Measurements from ENCODE around the gene SCLY.

SCLY gene

DNA sequence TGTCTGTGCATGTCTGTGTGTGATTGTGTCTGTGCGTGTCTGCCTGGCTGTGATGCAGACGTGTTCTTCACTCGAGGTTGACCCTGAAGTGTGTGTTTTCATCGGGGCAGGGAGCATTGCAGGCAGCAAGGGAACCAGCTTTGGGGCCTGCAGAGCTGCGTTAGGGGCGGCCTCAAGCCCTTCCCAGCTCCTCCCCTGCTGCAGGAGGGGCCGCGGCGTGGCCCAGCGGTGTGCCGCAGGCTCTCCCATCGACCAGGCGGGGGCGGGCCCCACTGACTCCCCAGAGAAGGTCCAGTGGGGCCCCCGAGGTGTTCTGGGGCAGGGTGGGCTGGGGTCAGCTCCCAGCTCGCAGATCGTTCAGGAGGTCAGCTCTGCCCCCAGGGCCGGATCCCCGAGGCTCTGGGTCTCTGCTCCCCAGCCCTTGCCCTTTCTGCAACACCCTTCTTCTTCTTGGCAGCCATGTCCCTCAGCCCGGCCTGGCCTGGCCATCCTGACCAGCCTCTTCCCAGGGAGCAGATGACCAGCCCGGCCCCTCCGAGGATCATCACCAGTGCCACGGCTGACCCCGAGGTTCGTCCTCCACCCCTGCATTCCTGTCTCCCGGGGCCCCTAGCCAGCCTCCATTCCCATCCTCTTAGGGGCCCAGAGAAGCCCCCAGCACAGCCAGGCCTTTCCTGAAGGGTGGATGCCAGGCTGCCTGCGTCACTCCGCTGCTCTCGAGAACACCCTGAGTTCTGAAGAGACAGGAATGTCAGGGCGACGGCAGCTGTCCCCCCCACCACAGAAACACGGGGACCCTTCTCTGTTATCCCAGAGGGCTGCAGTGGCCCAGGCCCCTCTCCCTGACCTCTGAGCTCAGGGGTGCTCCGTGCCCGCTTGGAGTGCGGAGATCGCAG is 66.6 kb downstream of the SCLY start:
- DNase-seq (ENCODE audit: low read depth): no peak

DNA sequence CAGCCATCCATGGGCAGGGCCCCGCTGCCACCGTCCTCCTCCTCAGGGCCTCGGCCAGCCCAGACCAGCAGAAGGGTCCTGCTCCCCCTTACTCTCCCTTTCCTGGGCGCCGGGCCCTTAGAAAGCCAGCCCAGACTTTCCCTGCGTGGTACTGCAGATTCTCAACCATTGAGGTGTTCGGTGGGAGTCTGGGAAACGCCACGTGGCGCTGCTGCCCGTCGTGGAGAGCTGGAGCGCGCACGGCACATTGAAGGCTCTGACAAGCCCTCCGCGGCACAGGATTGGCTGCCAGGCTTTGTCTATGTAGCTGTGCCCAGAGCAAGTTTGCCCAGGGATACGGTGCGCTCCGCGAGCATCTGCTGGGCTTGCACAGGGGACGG is 67.2 kb downstream of the SCLY start:
- no peak for DNase-seq (ENCODE audit: low read depth)

DNA sequence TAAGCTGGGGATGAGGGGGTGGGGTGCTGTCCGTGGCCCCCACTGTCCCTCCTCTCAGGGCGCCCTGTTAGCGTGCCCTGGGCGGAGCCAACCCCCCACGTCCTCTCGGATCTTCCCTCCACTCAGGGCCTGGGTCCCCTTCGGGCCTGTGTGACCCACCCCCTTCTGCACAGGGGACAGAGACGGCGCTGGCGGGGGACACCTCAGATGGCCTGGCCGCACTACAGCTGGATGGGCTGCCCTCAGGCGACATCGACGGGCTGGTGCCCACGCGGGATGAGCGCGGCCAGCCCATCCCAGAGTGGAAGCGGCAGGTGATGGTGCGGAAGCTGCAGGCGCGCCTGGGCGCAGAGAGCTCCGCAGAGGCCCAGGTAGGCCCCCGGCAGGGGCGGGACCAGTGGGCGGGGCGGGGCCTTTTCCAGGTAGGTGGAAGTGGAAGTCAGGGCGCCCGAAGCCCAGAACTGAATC is 67.8 kb downstream of the SCLY start:
- DNase-seq (ENCODE audit: low read depth): no peak

DNA sequence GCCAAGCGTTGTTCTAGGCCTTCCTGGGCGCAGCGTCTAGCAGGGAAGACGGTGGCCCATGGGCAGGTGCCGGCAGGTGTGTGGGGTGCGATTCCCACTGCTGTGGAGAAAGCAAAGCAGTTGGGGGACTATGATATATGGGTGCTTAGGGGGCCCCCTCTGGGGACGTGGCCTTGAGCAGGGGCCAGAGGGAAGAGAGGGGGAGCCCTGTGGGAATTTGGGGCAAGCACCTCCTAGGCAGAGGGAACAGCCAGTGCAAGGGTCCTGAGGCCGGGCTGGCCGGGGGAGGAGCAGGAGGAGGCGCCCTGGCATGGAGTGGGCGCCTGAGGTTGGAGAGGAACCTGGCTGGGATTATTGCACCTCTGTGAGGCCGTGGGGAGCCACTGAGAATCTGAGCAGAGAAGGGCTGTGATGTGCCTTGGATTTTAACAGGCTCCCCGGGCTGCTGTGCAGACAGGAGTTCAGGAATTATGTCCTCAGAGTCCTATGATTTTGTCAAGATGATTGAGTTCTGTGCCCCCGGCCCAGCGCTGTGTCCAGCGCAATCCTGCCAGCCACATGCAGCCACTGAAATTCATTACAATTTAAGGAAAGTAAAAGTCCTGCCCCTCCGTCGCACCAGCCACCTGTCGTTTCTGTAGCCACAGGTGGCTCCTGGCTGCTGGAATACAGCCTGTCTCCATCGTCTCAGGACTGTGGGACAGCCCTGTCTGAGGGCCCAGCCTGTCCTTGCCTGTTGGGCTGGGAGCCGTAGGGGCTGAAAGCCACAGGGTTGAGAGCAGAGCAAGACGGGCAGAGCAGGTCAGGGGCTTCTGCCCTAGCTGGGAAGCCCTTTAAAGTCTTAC is 68.6 kb downstream of the SCLY start:
- no peak for DNase-seq (ENCODE audit: low read depth)

DNA sequence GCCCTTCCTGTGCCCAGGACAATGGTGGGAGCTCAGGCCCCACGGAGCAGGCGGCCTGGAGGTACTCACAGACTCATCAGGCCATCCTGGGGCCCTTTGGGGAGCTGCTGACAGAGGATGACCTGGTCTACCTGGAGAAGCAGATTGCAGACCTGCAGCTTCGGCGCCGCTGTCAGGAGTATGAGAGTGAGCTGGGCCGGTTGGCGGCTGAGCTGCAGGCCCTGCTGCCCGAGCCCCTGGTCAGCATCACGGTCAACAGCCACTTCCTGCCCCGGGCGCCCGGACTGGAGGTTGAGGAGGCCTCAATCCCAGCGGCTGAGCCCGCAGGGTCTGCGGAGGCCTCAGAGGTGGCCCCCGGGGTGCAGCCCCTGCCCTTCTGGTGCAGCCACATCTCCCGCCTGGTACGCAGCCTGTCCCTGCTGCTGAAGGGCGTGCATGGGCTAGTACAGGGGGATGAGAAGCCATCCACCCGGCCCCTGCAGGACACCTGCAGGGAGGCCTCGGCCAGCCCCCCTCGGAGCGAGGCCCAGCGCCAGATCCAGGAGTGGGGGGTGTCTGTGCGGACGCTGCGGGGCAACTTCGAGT is 69.4 kb downstream of the SCLY start:
- no peak for DNase-seq (ENCODE audit: low read depth)

DNA sequence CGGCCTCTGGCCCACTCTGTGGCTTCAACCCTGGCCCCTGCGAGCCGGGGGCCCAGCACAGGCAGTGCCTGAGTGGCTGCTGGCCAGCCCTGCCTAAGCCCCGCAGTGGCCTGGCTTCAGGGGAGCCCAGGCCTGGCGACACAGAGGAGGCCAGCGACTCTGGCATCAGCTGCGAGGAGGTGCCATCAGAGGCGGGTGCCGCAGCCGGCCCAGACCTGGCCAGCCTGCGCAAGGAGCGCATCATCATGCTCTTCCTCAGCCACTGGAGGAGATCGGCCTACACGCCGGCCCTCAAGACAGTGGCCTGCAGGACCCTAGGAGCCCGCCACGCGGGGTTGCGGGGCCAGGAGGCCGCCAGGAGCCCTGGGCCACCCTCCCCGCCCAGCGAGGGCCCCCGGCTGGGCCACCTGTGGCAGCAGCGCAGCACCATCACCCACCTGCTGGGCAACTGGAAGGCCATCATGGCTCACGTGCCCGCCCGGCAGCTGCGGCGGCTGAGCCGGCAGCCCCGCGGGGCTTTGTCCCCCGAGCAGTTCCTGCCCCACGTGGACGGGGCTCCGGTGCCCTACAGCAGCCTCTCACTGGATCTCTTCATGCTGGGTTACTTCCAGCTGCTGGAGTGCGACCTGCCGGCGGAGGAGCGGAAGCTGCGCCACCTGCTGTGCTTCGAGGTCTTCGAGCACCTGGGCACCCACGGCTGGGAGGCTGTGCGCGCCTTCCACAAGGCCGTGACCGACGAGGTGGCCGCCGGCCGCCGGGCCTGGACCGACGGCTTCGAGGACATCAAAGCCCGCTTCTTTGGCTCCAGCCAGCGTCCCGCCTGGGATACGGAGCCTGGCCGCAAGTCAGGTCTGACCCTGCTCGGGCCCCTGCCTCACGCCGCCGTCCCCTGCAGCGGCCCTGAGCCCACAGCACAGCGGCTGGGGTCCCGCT is 70.2 kb downstream of the SCLY start:
- DNase-seq (ENCODE audit: low read depth): no peak

DNA sequence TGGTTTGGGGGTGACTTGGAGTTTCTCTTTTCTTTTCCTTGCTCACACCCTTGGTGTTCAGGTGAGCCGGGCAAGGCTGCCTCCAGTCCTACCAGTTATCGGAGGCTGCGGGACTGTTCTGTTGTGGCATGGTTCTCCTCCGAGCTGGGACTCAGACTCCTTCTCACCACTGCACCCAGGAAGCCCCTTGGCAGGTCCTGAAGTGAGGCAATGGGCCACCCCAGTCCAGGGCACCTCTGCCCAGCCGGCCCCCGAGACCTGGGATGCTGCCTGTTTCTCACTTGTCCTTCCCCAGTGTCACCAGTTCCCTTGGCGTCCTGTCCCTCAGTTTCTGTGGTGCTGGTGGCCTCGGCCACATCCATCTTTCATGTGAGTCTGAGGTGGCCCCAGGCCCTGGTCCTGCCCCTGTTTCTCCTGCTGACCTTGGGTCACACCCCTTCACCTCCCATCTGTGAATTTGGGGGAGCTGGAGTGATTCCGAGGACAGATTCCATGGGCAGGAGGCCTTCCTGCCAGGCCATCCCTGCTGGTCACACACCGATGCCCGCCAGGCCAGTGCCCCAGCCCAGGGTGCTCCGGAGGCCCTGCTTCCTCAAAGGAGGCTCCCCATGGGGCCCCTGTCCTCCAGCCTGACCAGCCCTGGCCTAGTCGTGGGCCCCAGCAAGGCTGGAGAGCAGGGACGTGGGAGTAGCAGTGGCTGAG is 71.1 kb downstream of the SCLY start:
- no peak for DNase-seq (ENCODE audit: low read depth)

DNA sequence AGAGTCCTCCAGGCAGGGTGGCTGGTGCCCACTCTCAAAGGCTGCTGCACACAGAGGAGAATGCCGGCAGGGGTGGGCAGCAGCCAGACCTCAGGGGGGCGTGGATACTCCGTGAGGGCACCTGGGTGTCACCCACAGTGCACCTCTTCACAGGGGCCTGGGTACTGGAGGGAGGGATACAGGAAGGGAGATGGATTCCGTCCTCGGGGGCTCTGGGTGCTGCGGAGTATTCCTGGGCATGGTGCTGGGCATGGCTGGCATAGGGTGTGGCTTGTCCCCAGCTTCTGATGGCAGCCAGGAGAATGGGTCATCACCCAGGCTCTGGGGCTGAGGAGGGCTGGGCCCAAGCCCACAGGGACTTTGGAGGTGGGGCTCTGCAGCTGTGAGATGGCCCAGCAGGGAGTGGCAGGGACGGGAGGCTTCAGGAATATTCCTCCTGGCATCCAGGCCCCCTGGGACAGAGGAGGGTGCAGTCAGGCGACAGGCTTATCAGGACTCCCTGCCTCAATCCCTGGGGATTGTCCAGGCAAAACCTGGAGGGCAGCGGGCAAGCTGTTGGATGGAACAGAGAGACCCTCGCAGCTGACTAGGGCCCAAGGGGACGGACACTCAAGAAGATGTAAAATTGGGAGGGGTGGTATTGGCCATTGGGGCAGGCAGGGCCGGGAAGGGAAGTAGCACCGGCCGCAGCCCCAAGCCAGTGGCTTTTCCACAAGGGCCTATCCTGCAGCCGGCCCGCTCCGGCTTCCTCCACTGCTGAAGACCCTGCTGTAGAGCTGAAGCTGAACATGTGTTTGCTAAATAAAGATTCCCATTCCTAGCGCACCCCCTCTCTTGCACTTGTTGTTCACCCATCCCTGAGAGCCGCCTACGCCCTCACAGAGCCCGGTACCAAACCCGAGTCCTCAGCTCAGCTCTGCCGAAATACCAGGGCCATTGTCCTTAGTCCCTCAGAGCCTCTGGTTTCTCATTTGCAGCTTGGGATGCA is 72.0 kb downstream of the SCLY start:
- DNase-seq (ENCODE audit: low read depth): no peak

DNA sequence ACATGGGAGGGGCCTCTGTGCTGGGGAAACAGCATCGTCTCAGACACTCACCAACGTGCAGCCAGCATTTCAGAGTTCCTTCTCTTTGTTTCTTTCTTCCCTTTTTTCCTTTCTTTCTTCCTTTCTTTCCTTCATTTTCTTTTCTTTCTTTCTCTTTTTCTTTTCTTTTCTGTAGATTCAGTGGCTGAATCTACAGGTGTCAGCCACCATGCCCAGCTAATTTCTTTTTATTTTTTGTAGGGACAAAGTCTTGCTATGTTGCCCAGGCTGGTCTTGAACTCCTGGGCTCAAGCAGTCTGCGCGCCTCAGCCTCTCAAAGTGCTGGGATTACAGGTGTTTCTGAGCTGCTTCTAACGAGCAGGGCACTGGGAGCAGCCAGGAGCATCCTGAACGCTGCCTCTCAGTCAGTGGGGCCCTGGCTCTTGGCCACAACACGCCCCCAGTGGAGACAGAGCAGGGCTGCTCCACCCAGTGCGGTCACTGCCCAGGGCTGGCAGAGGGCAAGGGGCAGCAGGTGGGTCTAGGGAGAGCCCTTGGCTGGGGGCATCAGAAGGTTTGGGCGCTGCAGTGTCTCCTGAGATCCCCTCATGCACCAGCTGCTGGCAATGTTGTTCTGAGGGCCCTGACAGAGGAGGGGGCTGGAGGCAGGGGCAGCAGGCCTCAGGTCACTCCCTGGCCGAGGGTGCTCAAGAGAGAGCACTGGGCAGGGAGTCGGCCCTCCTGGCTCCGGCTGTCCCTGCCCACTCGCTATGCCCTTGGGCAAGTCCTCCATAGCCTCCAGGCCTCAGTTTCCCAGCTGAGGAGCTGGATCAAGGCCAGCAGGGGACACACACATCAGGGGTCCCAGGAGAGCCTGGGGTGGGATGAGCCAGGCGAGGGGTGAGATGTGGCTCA is 72.9 kb downstream of the SCLY start:
- no peak for DNase-seq (ENCODE audit: low read depth)

DNA sequence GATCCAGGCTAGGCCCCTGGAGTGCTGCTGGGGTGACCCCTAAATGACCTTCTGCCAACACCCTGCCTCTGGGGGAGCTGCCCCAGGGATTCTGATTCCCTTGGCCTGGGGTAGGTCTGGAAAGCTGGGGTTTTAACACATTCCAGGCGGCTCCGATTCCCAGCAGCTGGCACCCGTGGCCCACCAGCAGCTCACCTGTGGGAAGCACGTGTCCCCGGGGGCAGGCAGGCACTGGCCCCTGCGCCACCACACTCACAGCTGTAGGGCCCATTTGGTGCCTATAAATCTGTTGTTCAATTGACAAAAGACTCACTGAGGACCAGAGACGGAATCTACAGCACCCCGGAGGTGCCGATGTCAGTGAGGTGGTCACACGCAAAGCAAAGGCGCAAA is 73.6 kb downstream of the SCLY start:
- no peak for DNase-seq (ENCODE audit: low read depth)

DNA sequence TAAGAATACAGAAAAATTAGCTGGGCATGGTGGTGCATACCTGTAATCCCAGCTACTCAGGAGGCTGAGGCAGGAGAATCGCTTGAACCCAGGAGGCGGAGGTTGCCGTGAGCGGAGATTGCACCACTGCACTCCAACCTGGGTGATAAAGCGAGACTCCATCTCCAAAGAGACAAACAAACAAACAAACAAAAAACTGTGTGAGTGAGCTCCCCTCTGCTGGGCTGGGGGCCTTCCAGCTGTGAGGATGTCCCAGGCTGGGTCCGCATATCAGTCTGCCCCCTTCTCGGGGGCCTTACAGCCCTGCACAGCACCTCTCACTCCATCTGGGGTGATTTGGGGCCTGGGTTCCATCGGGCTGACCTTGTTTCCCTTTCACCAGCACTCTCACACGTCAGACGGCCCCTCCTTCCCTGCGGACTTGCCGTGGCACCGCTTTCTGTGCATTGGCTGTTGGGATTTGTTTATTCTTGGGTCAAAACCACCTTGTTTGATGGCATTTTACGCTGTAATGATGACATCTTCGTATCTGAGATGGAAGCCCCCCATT is 74.9 kb downstream of the SCLY start:
- no peak for DNase-seq (ENCODE audit: low read depth)

DNA sequence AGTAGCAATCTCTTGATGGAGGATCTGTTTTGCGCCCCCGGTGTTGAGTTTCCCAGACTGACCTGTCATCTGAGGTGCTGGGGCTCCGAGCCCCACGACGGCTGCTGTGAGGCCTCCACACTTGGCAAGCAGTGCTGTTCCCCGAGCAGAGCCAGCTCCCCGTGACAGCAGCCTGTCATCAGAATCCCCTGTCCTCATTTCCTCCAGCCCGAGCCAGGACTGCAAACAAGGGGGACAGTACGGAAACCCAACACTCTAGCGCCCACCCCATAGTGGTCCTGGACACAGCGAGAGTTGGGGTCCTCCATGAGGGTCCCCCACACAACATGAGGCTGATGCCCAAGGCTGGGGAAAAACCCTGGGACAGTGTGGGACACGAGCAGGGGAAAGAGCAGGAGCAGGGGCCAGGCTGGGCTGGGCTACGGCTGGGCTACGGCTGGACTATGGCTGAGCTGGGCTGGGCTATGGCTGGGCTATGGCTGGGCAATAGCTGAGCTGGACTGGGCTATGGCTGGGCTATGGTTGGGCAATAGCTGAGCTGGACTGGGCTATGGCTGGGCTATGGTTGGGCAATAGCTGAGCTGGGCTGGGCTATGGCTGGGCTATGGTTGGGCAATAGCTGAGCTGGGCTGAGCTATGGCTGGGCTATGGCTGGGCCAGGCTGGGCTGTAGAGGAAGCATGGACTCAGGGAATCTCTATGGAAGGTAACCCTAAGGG is 76.2 kb downstream of the SCLY start:
- DNase-seq (ENCODE audit: low read depth): no peak

DNA sequence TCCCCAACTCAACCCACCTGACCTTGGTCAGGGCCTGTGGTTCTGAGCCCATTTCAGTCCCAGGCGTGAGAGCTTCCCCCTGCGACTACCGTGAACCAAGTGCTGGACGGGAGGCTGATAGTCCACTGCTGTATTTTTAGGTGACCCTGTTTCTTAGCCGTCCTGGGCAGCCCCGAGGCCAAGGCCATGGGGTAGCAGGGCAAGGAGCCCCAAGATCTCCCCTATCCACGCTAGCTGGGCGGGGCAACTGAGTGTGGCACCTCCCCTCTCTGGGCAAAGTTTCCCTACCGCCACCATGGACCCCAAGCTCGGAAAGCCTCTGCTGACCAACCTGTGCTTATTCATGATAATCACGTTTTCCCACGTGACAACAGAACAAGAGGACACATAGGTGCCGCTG is 77.1 kb downstream of the SCLY start:
- no peak for DNase-seq (ENCODE audit: low read depth)

DNA sequence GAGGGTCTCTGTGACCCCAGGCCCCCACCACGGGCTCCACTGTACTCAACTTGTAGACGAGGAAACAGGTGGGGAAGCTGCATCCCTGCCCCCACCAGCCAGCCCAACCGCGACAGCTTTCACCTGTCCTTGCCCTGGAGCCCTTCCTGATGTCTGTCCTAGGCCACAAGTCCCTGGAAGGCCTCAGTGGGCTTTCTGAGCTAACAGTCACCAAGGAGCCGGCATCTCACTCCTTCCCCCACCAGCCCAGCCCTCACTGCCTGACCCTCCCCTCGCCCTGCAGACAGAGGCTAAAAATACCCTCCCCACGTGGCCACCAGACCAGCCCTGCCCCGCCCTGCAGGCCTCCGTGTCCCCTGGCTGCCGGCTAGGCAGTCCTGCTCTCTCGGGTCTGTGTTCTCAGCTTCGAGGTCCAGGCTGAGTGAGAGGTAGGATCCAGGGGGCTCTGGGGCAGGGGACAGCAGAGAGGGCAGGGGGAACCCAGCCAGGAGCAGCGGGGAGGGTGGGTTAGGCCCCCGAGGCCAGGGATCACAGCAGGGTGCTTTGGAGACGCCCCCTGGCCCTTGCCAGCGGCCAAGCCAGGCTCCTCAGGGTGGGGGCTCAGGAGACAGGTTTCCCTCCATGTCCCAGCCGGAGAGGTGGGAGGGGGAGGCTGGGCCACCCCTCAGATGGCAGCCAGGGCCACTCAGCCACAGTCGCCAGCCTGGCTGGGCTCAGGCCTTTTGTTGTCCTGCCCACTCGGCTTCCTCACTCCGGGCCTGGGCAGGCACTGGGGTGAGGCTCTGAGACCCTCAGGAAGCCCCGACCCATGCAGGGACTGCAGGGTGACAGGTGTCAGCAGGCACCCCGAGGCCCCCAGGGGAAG is 77.8 kb downstream of the SCLY start, which contains the start of gene KLHL30:
Gene KLHL30, plus strand, starts transcription at position 338 of the 865 bp plus-strand sequence. CDS start 2,087 bp downstream, outside the sequence.
- no peak for DNase-seq (ENCODE audit: low read depth)

DNA sequence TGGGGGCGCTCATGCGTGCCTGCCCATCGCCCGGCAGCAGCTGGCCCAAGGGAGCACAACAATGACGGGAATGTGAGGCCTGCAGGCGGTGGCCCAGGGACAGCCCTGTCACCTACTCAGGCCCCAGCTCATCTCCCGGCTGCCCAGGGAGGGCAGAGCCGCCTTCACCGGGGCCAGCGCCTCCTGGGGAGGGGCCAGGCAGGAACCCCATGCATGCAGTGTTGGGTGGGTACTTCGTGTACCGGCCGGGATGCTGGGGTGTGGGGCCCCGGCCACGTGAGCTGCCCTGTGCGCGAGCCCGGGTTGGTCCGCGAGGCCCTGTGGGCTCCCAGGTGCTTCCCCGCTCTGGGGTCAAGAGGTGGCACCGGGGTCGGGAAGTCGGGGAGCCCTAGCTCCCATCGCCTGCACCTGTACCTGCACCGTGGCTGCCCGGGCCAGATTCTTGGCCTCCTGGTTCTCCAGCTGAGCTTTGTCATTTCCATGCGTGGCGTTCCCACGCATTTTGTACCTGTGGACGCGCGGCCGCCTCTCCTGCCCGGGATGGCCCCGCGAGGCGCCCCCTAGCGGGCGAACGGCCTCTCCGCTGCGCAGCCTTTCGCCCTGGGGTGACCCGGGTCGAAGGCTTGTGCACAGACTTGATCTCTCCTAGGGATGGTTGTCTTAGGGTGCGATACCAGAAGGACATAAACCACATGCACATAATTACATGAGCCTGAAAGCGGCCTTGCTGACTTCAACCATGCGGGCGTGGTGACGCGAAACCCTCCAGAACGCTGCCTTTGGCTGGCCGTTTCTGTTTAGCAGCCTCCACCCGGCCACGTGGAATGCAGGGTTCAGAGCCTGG is 78.6 kb downstream of the SCLY start:
- DNase-seq (ENCODE audit: low read depth): peak; percentile 7

DNA sequence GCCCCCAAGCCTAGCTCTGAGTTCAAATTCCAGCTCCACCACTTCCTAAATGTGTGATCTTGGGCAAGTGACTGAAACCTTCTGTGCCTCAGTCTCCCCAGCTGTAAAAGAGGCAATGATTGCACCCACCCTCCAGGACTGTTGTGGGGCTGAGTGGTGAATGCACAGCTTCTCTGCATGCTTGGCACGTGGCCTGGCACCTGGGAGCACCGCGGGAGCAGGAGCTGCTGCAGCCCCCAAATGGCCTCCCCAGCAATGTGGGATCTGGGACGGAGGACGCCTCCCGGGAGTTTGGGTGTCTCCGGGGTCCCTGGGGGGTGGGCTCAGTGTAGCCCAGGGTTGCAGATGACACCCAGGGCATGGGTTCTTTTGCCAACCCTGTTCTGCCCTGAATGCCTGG is 79.2 kb downstream of the SCLY start:
- no peak for DNase-seq (ENCODE audit: low read depth)
